Esophagus muscularis mucosa (tissue), 3 donors: ENCODE data around the gene IWS1.

ENCODE experiments used
- CTCF ChIP-seq, 3 experiments: fragments of 200-600 bp in 2 of 3; fragments of 450-650 bp in 1 of 3; sonication (generic) in 2 of 3; IDR thresholded peaks; one replicate each; pipeline ENCODE4 v1.5.1; 2017 to 2019; ENCODE audit warnings: antibody characterized with exemption in 3 of 3, mild to moderate bottlenecking in 2 of 3, moderate library complexity in 1 of 3
- POLR2A ChIP-seq: fragments of 450-650 bp; IDR thresholded peaks from one replicate; pipeline ENCODE4 v1.6.1; 2017; ENCODE audit warnings: antibody characterized with exemption, moderate library complexity, mild to moderate bottlenecking, low read depth

GRCh38 chr2:127575185-127575765, 49.0 kb upstream of the IWS1 start:
- TF ChIP-seq CTCF (IDR thresholded peaks at IDR 0.05) = no peak
- no peak for TF ChIP-seq POLR2A
